ENCODE measurements around the gene PRR20A. TPM values are rescaled to one million over a fixed set of nuclear protein-coding genes. Genes with fewer than 3 reads are reported as not detected.
"Not testable (repeated sequence)": the region's sequence is repeated elsewhere in the genome, so short reads cannot be mapped to it uniquely, and the experiment has no call there.

PRR20A gene
- not detected for total RNA-seq

- POLR2A ChIA-PET; H3K27me3 Mint-ChIP-seq; H3K27ac Mint-ChIP-seq; CTCF ChIA-PET; H3K4me3 Mint-ChIP-seq; H3K36me3 Mint-ChIP-seq (ENCODE audit: low read depth); H3K4me1 Mint-ChIP-seq; DNase-seq; H3K9me3 Mint-ChIP-seq: not testable (repeated sequence)
Observed at GRCh38 chr13:57140235-57140968, at the start of gene PRR20A. PRR20A (plus strand) TSS chr13:57140918; CDS start chr13:57141305, 387 bp downstream.

DNA sequence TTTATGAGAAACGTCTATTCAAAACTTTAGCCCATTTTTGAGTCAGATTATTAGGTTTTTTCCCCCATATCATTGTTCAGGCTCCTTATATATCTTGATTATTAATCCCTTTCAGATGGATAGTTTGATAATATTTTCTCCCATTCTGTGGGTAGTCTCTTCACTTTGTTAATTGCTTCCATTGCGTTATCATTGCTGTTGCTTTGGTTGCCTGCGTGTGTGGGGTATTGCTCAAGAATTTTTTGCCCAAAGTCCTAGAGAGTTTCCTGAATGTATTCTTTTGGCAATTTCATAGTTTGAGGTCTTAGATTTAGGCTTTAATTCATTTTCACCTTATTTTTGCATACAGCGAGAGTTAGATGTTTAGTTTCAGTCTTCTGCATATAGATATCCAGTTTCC lies 25.8 kb upstream of the PRR20A start:
- Mint-ChIP-seq H3K27ac (no peak overlapping the region), H3K36me3 (ENCODE audit: low read depth) (no peaks in the 10 kb centered on the region), H3K9me3 (peaks cover 9% of the 10 kb centered on the region), H3K4me1 (no peaks in the 10 kb centered on the region), H3K4me3 (no peak overlapping the region), H3K27me3 (no peaks in the 10 kb centered on the region)
- POLR2A ChIA-PET = no interaction called here
- CTCF ChIA-PET = no interaction called here
- DNase-seq = no peak

DNA sequence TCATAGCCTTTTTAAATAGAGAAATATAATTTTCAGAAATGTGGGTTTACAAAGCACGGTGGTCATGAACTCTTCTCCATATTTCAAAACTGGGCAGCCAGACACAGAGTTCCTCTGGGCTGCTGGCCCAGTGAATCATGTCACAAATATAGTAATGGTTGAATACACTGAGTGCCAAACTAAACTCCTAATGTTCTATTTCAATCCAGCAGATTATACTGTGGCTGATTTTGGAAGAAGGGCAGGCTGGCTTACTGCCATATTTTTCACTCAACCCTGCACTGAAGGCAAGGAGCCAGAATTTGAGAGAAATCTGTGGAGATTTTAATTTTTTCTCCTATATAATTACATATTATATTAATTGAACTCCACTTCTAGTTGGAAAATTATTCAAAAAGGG lies 17.0 kb upstream of the PRR20A start:
- no peak overlapping the region for H3K4me3 Mint-ChIP-seq
- POLR2A ChIA-PET = no interaction called here
- CTCF ChIA-PET = no interaction called here
- DNase-seq = no peak
- no peaks in the 10 kb centered on the region for H3K27me3 Mint-ChIP-seq
- no peaks in the 10 kb centered on the region for H3K4me1 Mint-ChIP-seq
- no peaks in the 10 kb centered on the region for H3K36me3 Mint-ChIP-seq (ENCODE audit: low read depth)
- no peaks in the 10 kb centered on the region for H3K9me3 Mint-ChIP-seq
- H3K27ac Mint-ChIP-seq = no peak overlapping the region

GRCh38 chr13:57128909-57129308 lies 11.8 kb upstream of the PRR20A start:
- Mint-ChIP-seq H3K4me3 (no peak overlapping the region), H3K27me3 (no peaks in the 10 kb centered on the region), H3K9me3 (peaks cover 4% of the 10 kb centered on the region), H3K4me1 (no peaks in the 10 kb centered on the region), H3K27ac (no peak overlapping the region), H3K36me3 (ENCODE audit: low read depth) (no peaks in the 10 kb centered on the region)
- ChIA-PET CTCF (no interaction called here), POLR2A (no interaction called here)
- DNase-seq = no peak

DNA sequence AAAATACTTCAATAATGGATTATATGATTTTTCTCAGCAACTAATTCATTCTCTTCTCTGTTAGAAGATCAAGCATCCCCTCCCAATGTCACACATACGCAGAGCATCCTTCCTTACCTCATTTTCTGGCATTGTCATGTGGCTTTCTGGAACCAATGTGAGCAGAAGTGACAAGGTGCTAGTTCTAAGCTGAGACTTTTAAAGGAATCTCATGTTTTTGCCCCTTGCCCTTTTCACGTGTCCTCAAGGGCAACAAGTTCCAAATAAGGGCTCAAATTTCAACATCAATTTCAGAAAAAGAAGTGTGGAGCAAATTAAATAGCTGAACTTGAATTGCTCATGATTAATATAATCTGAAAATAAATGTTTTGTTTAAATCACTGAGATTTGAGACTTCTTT lies 4.6 kb upstream of the PRR20A start:
- H3K27me3 Mint-ChIP-seq = no peaks in the 10 kb centered on the region
- no peak overlapping the region for H3K4me3 Mint-ChIP-seq
- H3K4me1 Mint-ChIP-seq = no peaks in the 10 kb centered on the region
- H3K36me3 Mint-ChIP-seq (ENCODE audit: low read depth) = no peaks in the 10 kb centered on the region
- ChIA-PET POLR2A (no interaction called here), CTCF (no interaction called here)
- no peak overlapping the region for H3K27ac Mint-ChIP-seq
- DNase-seq = no peak
- H3K9me3 Mint-ChIP-seq = peaks cover 5% of the 10 kb centered on the region

- Mint-ChIP-seq H3K4me1 (no peaks in the 10 kb centered on the region), H3K27me3 (no peaks in the 10 kb centered on the region), H3K4me3 (no peak overlapping the region), H3K27ac (no peak overlapping the region), H3K9me3 (peaks cover 5% of the 10 kb centered on the region), H3K36me3 (ENCODE audit: low read depth) (no peaks in the 10 kb centered on the region)
- POLR2A ChIA-PET = no interaction called here
- CTCF ChIA-PET = no interaction called here
- DNase-seq = no peak
Observed at GRCh38 chr13:57137585-57137984, 3.1 kb upstream of the PRR20A start.

DNA sequence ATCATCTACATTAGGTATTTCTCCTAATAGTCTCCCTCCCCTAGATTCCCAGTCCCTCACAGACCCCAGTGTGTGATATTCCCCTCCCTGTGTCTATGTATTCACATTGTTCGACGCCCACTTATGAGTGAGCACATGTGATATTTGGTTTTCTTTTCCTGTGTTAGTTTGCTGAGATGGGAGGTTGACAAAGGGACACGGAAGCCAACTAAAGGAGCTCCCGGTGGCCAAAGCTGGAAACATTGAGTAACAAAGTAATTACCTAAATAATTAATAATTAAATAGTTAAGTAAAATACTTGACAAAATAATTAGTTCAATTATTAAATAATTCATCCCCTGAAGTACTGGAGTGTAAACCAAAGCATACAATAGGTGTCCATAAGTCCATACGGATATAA lies 1.7 kb upstream of the PRR20A start:
- Mint-ChIP-seq H3K4me1 (no peaks in the 10 kb centered on the region), H3K27ac (no peak overlapping the region), H3K27me3 (no peaks in the 10 kb centered on the region), H3K9me3 (peaks cover 5% of the 10 kb centered on the region), H3K4me3 (no peak overlapping the region), H3K36me3 (ENCODE audit: low read depth) (no peaks in the 10 kb centered on the region)
- ChIA-PET POLR2A (no interaction called here), CTCF (no interaction called here)
- DNase-seq = no peak

- POLR2A ChIA-PET; DNase-seq; H3K36me3 Mint-ChIP-seq (ENCODE audit: low read depth); H3K4me3 Mint-ChIP-seq; H3K4me1 Mint-ChIP-seq; H3K27ac Mint-ChIP-seq; H3K9me3 Mint-ChIP-seq; CTCF ChIA-PET; H3K27me3 Mint-ChIP-seq: not testable (repeated sequence)
Observed at GRCh38 chr13:57139781-57140180, 937 bp upstream of the PRR20A start.

DNA sequence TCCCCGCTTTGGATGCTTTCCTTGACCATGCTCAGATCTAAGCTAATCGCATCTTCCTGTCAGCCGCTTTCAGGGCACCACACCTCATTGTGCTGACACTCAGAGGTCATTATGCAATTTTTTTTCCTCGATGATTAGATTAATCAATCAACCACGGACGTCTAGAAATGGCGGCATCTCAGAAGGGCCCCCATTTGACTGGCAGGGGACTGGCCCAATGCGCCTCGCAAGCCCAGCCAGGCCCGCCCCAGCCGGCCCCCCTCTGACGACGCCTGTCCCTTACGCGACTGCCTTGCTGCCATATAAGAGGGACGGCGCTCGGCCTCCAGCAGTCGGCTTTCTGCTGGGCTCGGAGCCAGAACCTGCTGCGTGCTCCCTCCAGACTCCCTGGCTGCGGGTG lies 6.5 kb downstream of the PRR20A start, which contains the start of gene PRR20B:
Gene PRR20B (plus strand): TSS at position 301 of the 400 bp plus-strand sequence. CDS start 387 bp downstream, outside the sequence.
- H3K4me1 Mint-ChIP-seq; DNase-seq; H3K4me3 Mint-ChIP-seq; H3K27me3 Mint-ChIP-seq; H3K9me3 Mint-ChIP-seq; POLR2A ChIA-PET; H3K36me3 Mint-ChIP-seq (ENCODE audit: low read depth); H3K27ac Mint-ChIP-seq; CTCF ChIA-PET: not testable (repeated sequence)

GRCh38 chr13:57148106-57148505 lies 7.4 kb downstream of the PRR20A start:
- H3K9me3 Mint-ChIP-seq; H3K27ac Mint-ChIP-seq; POLR2A ChIA-PET; DNase-seq; H3K36me3 Mint-ChIP-seq (ENCODE audit: low read depth); CTCF ChIA-PET; H3K27me3 Mint-ChIP-seq; H3K4me1 Mint-ChIP-seq; H3K4me3 Mint-ChIP-seq: not testable (repeated sequence)

- H3K36me3 Mint-ChIP-seq (ENCODE audit: low read depth); DNase-seq; H3K27ac Mint-ChIP-seq; H3K9me3 Mint-ChIP-seq; CTCF ChIA-PET; H3K27me3 Mint-ChIP-seq; H3K4me3 Mint-ChIP-seq; H3K4me1 Mint-ChIP-seq; POLR2A ChIA-PET: not testable (repeated sequence)
Observed at GRCh38 chr13:57153761-57154160, 13.0 kb downstream of the PRR20A start, which contains the start of gene PRR20C. PRR20C (plus strand) TSS chr13:57154061; CDS start chr13:57154448, 387 bp downstream.

DNA sequence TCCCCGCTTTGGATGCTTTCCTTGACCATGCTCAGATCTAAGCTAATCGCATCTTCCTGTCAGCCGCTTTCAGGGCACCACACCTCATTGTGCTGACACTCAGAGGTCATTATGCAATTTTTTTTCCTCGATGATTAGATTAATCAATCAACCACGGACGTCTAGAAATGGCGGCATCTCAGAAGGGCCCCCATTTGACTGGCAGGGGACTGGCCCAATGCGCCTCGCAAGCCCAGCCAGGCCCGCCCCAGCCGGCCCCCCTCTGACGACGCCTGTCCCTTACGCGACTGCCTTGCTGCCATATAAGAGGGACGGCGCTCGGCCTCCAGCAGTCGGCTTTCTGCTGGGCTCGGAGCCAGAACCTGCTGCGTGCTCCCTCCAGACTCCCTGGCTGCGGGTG lies 19.6 kb downstream of the PRR20A start, which contains the start of gene PRR20D:
Gene PRR20D (plus strand): TSS at position 301 of the 400 bp plus-strand sequence. CDS start 387 bp downstream, outside the sequence.
- DNase-seq; H3K4me3 Mint-ChIP-seq; H3K27ac Mint-ChIP-seq; H3K9me3 Mint-ChIP-seq; H3K4me1 Mint-ChIP-seq; POLR2A ChIA-PET; CTCF ChIA-PET; H3K27me3 Mint-ChIP-seq; H3K36me3 Mint-ChIP-seq (ENCODE audit: low read depth): not testable (repeated sequence)

DNA sequence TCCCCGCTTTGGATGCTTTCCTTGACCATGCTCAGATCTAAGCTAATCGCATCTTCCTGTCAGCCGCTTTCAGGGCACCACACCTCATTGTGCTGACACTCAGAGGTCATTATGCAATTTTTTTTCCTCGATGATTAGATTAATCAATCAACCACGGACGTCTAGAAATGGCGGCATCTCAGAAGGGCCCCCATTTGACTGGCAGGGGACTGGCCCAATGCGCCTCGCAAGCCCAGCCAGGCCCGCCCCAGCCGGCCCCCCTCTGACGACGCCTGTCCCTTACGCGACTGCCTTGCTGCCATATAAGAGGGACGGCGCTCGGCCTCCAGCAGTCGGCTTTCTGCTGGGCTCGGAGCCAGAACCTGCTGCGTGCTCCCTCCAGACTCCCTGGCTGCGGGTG lies 26.2 kb downstream of the PRR20A start, which contains the start of gene PRR20E:
Gene PRR20E (plus strand): TSS at position 301 of the 400 bp plus-strand sequence. CDS start 387 bp downstream, outside the sequence.
- POLR2A ChIA-PET; CTCF ChIA-PET; H3K36me3 Mint-ChIP-seq (ENCODE audit: low read depth); H3K4me1 Mint-ChIP-seq; H3K4me3 Mint-ChIP-seq; DNase-seq; H3K9me3 Mint-ChIP-seq; H3K27me3 Mint-ChIP-seq; H3K27ac Mint-ChIP-seq: not testable (repeated sequence)

- H3K4me1 Mint-ChIP-seq = no peaks in the 10 kb centered on the region
- POLR2A ChIA-PET = no interaction called here
- H3K4me3 Mint-ChIP-seq = no peak overlapping the region
- H3K9me3 Mint-ChIP-seq = no peaks in the 10 kb centered on the region
- no peak for DNase-seq
- H3K36me3 Mint-ChIP-seq (ENCODE audit: low read depth) = no peaks in the 10 kb centered on the region
- no peaks in the 10 kb centered on the region for H3K27me3 Mint-ChIP-seq
- CTCF ChIA-PET = no interaction called here
- H3K27ac Mint-ChIP-seq = no peak overlapping the region
Observed at GRCh38 chr13:57191667-57192066, 50.9 kb downstream of the PRR20A start.

Measured in activated CD4-positive, alpha-beta memory T cell treated with anti-CD3 and anti-CD28 coated beads, Interleukin-2, amount 10 ng/mL, durations not matched to agents 7 days and 5 days (primary cell).